Fibroblast of mammary gland (primary cell): ENCODE measurements around the gene LAMA3.

Experiments used
- DNase-seq: peaks from one replicate; pipeline ENCODE4 v3.0.0-alpha.2; 2010; ENCODE audit warnings: low read depth
- H3K4me3 ChIP-seq: 2 replicates; pipeline ENCODE4 v1.5.1; 2011; ENCODE audit warnings: low read depth, mild to moderate bottlenecking, low read length, moderate library complexity; ENCODE audit not compliant: control insufficient read depth
- CTCF ChIP-seq: conservative IDR thresholded peaks from 2 replicates; pipeline ENCODE4 v1.5.1; 2011; ENCODE audit warnings: low read depth, low read length, inconsistent platforms; ENCODE audit not compliant: control insufficient read depth, insufficient read depth

The LAMA3 gene

DNA sequence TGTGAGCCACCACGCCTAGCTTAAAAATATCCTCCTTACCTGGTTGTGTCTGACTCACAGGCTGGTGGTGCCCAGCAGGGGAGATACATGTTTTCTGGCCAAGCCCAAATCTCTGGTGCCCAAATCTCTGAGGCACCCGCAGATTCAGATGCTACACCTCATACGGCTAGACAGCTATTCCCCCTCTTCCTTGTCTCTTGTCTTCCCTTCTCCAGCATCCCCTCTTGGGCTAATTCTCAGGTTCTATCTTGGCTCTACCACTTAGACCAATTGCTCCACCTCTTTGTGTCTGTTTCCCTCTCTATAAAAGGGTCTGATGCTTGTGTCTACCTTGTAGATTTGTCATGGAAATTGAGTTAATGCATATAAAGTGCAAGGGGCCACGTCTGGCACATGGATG, 13.4 kb downstream of the LAMA3 start:
- no peak for DNase-seq
- H3K4me3 ChIP-seq: no peak overlapping the region
- no peak for TF ChIP-seq CTCF

DNA sequence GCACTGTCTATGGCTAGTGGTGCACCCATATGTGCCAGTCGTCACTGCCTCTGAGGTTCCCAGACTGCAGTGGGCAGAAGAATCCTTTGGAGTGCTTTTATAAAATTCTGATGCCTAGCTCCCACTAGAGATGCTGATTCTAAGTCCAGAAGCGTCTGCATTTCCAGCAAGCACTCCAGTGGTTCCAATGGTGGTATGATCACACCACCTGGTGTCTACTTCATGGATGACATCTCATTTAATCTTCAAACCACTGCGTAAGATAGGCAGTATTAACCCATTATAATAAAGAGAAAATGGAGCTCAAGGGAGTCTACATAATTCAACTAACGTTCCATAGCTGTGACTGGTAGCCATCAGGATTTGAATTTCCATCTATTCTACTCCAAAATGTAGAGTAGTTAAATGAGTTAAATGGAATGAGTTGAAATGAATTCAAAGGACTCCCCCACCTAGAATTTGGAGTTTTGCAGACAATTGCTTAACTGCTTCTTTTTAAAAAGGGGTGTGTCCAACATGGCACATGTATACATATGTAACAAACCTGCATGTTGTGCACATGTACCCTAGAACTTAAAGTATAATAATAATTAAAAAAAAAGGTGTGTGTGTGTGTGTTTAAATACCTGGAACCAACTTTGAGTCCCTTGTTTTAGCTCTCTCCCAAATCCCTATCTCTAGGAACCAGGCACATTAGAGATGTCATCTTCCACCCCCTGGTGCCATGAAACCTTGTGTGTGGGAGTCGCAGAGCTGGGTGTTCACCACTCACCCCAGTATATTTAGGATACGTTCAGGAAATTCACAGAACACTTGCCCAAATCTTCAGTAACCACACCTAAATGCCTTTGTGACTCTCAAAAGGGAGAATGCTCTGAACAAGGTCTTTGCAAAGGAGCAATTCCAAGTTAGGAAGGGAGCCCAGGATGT, 14.1 kb downstream of the LAMA3 start:
- peak; percentile 82 for DNase-seq
- peak; percentile 71 for TF ChIP-seq CTCF
- no peak overlapping the region for H3K4me3 ChIP-seq

DNA sequence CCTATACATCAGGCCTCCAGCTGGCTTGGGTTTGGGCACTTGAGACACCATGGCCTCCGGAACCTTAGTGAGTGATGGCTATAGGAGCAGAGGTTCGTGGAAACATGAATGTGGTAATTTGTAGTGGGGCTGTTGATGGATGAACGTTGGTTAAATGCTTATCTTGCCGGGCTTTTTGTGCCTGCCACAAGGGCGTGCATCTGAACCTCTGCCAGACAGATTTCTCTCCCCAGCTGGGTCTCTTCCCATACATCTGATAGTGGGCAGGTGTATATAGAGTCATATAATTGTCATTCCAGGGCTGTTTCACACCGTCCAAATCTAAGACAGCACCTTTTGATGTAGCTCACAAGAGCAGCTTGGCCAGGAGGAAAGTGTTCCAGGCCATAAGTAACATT, 14.7 kb downstream of the LAMA3 start:
- no peak for TF ChIP-seq CTCF
- no peak for DNase-seq
- H3K4me3 ChIP-seq: no peak overlapping the region

- DNase-seq: no peak
- no peak overlapping the region for H3K4me3 ChIP-seq
- TF ChIP-seq CTCF: no peak
Observed at GRCh38 chr18:23704806-23705205, 15.6 kb downstream of the LAMA3 start.

DNA sequence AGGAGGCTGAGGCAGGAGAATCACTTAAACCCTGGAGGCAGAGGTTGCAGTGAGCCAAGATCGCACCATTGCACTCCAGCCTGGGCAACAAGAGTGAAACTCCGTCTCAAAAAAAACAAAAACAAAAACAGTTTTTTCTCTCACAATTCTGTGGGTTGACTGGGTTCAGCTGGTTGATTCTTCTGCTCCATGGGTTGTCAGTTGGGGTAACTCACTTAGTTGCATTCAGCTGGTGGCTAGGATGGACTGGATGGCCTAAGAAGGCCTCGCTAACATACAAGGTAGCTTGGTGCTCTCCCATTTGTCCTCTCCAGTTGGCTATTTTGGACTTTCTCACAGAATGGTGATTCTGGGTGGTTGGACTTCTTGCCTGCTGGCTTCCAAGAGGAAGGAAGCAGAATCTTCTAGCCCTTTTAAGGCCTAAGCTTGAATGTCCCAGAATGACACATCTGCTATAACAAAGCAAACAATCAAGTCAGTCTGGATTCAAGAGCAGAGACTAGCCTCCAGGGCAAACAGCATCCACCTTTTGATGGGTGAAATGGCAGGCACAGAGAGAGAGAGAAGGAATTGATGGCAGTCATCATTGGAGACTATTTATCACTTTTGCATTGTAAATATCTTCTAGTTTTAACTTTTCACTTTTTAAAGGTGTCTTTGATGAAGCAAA, 17.9 kb downstream of the LAMA3 start:
- DNase-seq: no peak
- TF ChIP-seq CTCF: no peak
- H3K4me3 ChIP-seq: no peak overlapping the region

DNA sequence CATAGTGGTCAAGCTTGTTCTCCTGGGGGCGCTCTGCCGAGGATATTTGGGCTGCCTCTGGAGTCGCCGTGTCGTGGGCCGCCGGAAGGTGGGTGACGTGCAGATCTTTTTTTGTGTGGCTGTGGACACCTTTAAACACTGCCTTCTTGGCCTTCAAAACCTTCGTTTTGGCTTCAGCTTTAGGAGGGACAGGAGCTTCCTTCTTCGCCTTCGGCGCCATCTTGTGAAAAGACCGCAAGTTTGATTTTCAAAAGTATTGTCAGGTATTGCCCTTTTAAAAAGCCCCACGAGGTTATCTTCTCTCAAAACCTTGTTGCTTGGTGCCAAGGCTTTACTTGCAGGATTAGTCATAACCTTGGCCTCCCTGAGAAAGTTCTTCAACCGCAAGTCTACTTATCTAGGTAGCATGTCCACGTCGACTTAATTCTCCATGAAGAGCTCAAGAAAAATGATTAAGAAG, 20.8 kb downstream of the LAMA3 start:
- no peak overlapping the region for H3K4me3 ChIP-seq
- peak; percentile 60 for DNase-seq
- no peak for TF ChIP-seq CTCF
